ENCODE data around the gene VSTM5.

VSTM5 gene

GRCh38 chr11:93842461-93842860, 8.0 kb downstream of the VSTM5 start:
- no peak for DNase-seq (ENCODE audit: low spot score)

GRCh38 chr11:93842034-93842433, 8.4 kb downstream of the VSTM5 start:
- no peak for DNase-seq (ENCODE audit: low spot score)

GRCh38 chr11:93841446-93841845, 9.0 kb downstream of the VSTM5 start:
- no peak for DNase-seq (ENCODE audit: low spot score)

- DNase-seq (ENCODE audit: low spot score): no peak
Observed at GRCh38 chr11:93840981-93841380, 9.4 kb downstream of the VSTM5 start.

GRCh38 chr11:93840180-93840579, 10.2 kb downstream of the VSTM5 start:
- no peak for DNase-seq (ENCODE audit: low spot score)

GRCh38 chr11:93838967-93839366, 11.5 kb downstream of the VSTM5 start:
- no peak for DNase-seq (ENCODE audit: low spot score)

GRCh38 chr11:93832780-93833179, 17.6 kb downstream of the VSTM5 start:
- no peak for DNase-seq (ENCODE audit: low spot score)

- no peak for DNase-seq (ENCODE audit: low spot score)
Observed at GRCh38 chr11:93831343-93832127, 18.9 kb downstream of the VSTM5 start.

GRCh38 chr11:93829598-93829997, 20.8 kb downstream of the VSTM5 start:
- no peak for DNase-seq (ENCODE audit: low spot score)

GRCh38 chr11:93827363-93827762, 23.1 kb downstream of the VSTM5 start:
- DNase-seq (ENCODE audit: low spot score): no peak

- no peak for DNase-seq (ENCODE audit: low spot score)
Observed at GRCh38 chr11:93823210-93823609, 27.2 kb downstream of the VSTM5 start.

GRCh38 chr11:93822359-93822758, 28.1 kb downstream of the VSTM5 start:
- DNase-seq (ENCODE audit: low spot score): no peak

- DNase-seq (ENCODE audit: low spot score): no peak
Observed at GRCh38 chr11:93821617-93822016, 28.8 kb downstream of the VSTM5 start.

- no peak for DNase-seq (ENCODE audit: low spot score)
Observed at GRCh38 chr11:93820847-93821246, 29.6 kb downstream of the VSTM5 start.

GRCh38 chr11:93819966-93820695, 30.3 kb downstream of the VSTM5 start:
- no peak for DNase-seq (ENCODE audit: low spot score)

GRCh38 chr11:93817426-93818348, 32.7 kb downstream of the VSTM5 start:
- no peak for DNase-seq (ENCODE audit: low spot score)

- DNase-seq (ENCODE audit: low spot score): no peak
Observed at GRCh38 chr11:93814966-93815633, 35.3 kb downstream of the VSTM5 start.

- DNase-seq (ENCODE audit: low spot score): no peak
Observed at GRCh38 chr11:93813974-93814373, 36.4 kb downstream of the VSTM5 start.

GRCh38 chr11:93807980-93808379, 42.4 kb downstream of the VSTM5 start:
- DNase-seq (ENCODE audit: low spot score): no peak

- DNase-seq (ENCODE audit: low spot score): no peak
Observed at GRCh38 chr11:93804879-93805278, 45.5 kb downstream of the VSTM5 start.

- no peak for DNase-seq (ENCODE audit: low spot score)
Observed at GRCh38 chr11:93801366-93801765, 49.1 kb downstream of the VSTM5 start.
